Aorta (tissue), 5 donors: Measurements from ENCODE around the gene RBMS1. TPM values are rescaled to one million over a fixed set of nuclear protein-coding genes. Genes with fewer than 3 reads are reported as not detected.

Source experiments
- ATAC-seq: fragments of 200-7000 bp; cut with Tn5 transposase; one replicate; pipeline ENCODE4 v1.9.1; 2022; ENCODE audit warnings: moderate library complexity; ENCODE audit not compliant: low FRiP score
- DNase-seq, 2 donors: peaks; one replicate each; pipeline ENCODE4 v3.0.0-alpha.2; 2020
- H3K27ac ChIP-seq, 2 donors: one replicate each; pipeline ENCODE4 v1.5.1; 2013; ENCODE audit warnings: low read length in 2 of 2, mild to moderate bottlenecking in 2 of 2, moderate library complexity in 2 of 2, control low read depth in 1 of 2, inconsistent platforms in 1 of 2, low read depth in 1 of 2
- H3K27me3 ChIP-seq, 2 donors: one replicate each; pipeline ENCODE4 v1.6.1; 2013; ENCODE audit warnings: control low read depth in 1 of 2, low read length in 1 of 2, mild to moderate bottlenecking in 1 of 2, moderate library complexity in 1 of 2; ENCODE audit not compliant: insufficient read depth in 2 of 2, control insufficient read depth in 1 of 2
- H3K36me3 ChIP-seq, 2 donors: one replicate each; pipeline ENCODE4 v1.6.1; 2013; ENCODE audit warnings: control low read depth in 1 of 2, low read length in 1 of 2, mild to moderate bottlenecking in 1 of 2; ENCODE audit not compliant: insufficient read depth in 2 of 2, control insufficient read depth in 1 of 2
- H3K4me1 ChIP-seq, 2 donors: one replicate each; pipeline ENCODE4 v1.6.1; 2013; ENCODE audit warnings: low read length in 2 of 2, control low read depth in 1 of 2, mild to moderate bottlenecking in 1 of 2, moderate library complexity in 1 of 2; ENCODE audit not compliant: insufficient read depth in 2 of 2, control insufficient read depth in 1 of 2
- H3K4me3 ChIP-seq, 2 donors: one replicate each; pipeline ENCODE4 v1.5.1; 2013; ENCODE audit warnings: low read length in 2 of 2, control low read depth in 1 of 2, mild to moderate bottlenecking in 1 of 2
- H3K9me3 ChIP-seq: one replicate; pipeline ENCODE4 v1.6.1; 2013; ENCODE audit warnings: mild to moderate bottlenecking, low read length; ENCODE audit not compliant: control insufficient read depth
- WGBS, 2 donors: extraction: QIAGEN DNeasy Blood & Tissue Kit; methylation state at CpG; one replicate each; pipeline ENCODE4 v1.1.7; 2013; 5-methylcytosine and 5-hydroxymethylcytosine counted together
- intact Hi-C, 2 donors: fragments of 100-400 bp; cut with DNase I; formaldehyde crosslinking; loops; one replicate each; pipeline versions ENCODE4 v1.14.2 to v1.15.0; 2022
- long read RNA-seq, 2 donors: library from polyadenylated mRNA; unstranded; transcript quantifications; one replicate each; pipeline ENCODE4 v2.0.0, GENCODE V29; 2020 to 2021
- polyA plus RNA-seq, 2 donors: library from polyadenylated mRNA; stranded (reverse); fragments of 200-250 nt; gene quantifications; one replicate each; pipeline ENCODE4 v1.2.3, GENCODE V29; 2013
- total RNA-seq, 2 donors: library from RNA; stranded (reverse); fragmentation: NEBNext Ultra II Directional; extraction: Animal tissue kit (Norgen Biotek cat#: 25700); gene quantifications; one replicate each; pipeline ENCODE4 v1.2.1, GENCODE V29; 2021
- donor health status: healthy with polysubstance abuse.
- donor health status: Bipolar disorder and iron deficiency.
- donor health status: DM: no; HTN: no; CAD: no.
- donor health status: DM: no; HTN: no; CAD: no.
- donor health status: DM: yes; HTN: yes; CAD: no.

The RBMS1 gene, protein sequence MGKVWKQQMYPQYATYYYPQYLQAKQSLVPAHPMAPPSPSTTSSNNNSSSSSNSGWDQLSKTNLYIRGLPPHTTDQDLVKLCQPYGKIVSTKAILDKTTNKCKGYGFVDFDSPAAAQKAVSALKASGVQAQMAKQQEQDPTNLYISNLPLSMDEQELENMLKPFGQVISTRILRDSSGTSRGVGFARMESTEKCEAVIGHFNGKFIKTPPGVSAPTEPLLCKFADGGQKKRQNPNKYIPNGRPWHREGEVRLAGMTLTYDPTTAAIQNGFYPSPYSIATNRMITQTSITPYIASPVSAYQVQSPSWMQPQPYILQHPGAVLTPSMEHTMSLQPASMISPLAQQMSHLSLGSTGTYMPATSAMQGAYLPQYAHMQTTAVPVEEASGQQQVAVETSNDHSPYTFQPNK
- total RNA-seq (100 to 1,000 TPM; 119 to 146 TPM), polyA plus RNA-seq (10 to 100 TPM; 32.8 to 79.8 TPM)
- long read RNA-seq, donor 1, full-length matches to known transcripts = 27 of 92 reads
- long read RNA-seq, donor 1, partial matches to known transcripts = 3 of 92 reads
- long read RNA-seq, donor 1, other reads (novel, unspliced or antisense) = 62 of 92 reads
- long read RNA-seq, donor 2, full-length matches to known transcripts = 16 of 89 reads
- long read RNA-seq, donor 2, partial matches to known transcripts = 12 of 89 reads
- long read RNA-seq, donor 2, other reads (novel, unspliced or antisense) = 61 of 89 reads

DNA sequence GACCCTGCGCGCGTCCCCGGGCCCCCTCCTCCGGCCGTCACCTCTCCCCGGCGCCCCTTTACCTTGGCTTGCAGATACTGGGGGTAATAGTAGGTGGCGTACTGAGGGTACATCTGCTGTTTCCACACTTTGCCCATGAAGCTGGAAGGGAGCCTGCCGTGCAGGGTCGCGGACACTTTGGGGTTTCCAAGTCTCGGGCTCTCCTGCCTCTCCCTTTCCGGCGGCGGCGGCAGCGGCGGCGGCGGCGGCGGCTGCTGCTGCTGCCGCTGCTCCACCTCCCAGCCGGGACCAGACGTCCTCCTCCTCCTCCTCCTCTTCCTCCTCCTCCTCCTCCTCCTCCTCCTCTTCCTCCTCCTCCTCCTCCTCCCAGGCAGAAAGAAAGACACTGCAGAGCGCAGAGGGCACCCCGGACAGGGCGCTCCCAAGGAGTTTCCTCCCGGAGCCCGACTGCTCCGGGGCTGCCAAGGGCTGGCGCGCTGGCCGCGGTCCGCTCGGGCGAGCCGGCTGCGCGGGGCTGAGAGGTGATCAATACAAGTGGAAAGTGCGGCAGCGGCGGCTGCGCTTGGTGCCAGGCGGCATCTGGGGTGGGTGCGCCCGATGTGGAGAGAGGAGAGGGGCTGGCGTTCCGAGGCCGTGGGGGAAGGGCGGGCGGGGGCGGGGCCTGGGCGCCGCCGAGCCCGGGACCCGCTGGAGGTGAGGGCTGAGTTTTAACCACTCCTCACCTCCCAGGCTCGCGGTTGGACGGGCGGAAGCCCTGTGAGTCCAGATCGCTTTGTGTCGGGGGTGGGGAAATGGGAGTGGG, at the start of gene RBMS1:
Gene RBMS1, minus strand, starts transcription at position 581 of the 802 bp plus-strand sequence. Its CDS starts 444 bp downstream, at position 137.
- intact Hi-C loops = loop anchor here (1.0 to 10.0 kb wide), 6 partner anchors 59 to 471 kb away; no protein-coding TSS in a partner anchor
- WGBS, 2 donors = 1% methylated on average over 50 to 66 of the region's 66 CpGs
- peak; percentile 73 for ATAC-seq

DNA sequence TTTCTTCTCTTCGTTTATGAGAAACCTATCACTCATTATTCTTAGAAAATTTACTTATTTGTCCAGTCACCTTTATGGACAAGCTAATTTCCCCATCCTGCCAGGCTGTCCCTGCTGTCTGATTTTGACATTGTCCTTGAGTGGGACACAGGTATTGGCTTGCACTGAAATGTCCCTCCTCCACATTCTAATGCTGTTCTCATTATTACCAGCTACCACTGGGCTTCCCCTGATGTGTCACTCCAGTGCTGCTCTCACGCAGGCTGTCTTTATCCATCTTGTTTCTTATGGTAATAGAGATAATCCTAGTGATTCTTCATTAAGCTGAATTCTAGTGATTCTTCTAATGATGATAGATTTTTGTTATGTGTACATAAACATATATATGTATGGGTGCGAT, 48.1 kb upstream of the RBMS1 start:
- Histone ChIP-seq H3K4me1 (no peaks in the 10 kb centered on the region), H3K9me3 (no peaks in the 10 kb centered on the region), H3K27me3 (no peaks in the 10 kb centered on the region), H3K4me3 (no peak overlapping the region), H3K27ac (no peak overlapping the region), H3K36me3 (no peaks in the 10 kb centered on the region)
- intact Hi-C loops = no loop called here
- DNase-seq (no peak), ATAC-seq (no peak)
- WGBS, 2 donors = 93% methylated on average over 3 of the region's 3 CpGs

More for the DNA sequence above, at the start of gene RBMS1:
- Histone ChIP-seq H3K9me3 (no peaks in the 10 kb centered on the region), H3K27ac (peak within 1 kb of the TSS; percentile 72 to 82), H3K27me3 (no peaks in the 10 kb centered on the region), H3K4me1 (peaks cover 0 to 2% of the 10 kb centered on the region in 2 donors), H3K36me3 (no peaks in the 10 kb centered on the region), H3K4me3 (peak within 1 kb of the TSS; percentile 44 to 75)
- peak; percentile 69 to 87 for DNase-seq

DNA sequence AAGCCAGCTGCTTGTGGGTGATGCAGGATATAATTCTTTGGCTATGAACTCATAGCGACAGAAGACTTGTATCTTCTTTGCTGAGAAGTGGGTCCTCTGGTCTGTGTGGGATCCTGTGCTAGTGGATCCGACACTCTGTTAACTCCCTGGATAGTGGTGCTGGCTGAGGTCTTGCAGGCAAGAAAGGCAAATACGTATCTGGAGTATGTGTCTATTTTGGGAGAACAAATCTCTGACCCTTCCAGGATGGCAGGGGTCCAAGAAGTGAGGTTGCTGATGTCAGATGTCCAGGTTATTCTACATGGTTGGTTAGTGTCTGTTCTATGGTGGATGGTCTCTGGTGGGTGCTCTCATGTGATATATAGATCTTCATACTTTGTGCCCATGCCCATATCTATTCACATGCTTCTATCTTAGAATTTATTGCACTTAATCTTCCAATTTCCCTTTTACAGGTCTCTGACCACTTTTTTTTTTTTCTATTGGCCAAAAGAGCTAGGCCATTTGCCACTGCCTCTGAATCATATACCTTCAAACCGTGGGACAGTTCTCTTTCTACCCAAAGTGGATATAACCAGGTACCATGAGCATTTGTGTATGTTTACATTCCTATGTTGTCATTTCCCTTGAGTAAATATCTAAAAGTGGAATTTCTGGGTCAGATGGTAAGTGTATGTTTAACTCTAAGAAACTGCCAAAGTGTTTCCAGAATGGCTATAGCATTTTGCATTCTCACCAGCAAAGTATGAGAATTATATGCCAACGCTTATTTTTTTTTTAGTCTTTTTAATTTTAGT, 45.1 kb upstream of the RBMS1 start:
- Histone ChIP-seq H3K4me1 (no peaks in the 10 kb centered on the region), H3K4me3 (no peak overlapping the region), H3K27ac (no peak overlapping the region), H3K9me3 (no peaks in the 10 kb centered on the region), H3K36me3 (no peaks in the 10 kb centered on the region), H3K27me3 (no peaks in the 10 kb centered on the region)
- no peak for DNase-seq
- no peak for ATAC-seq
- intact Hi-C loops = no loop called here
- 51 to 52% methylated on average over 5 of the region's 5 CpGs for WGBS, 2 donors

DNA sequence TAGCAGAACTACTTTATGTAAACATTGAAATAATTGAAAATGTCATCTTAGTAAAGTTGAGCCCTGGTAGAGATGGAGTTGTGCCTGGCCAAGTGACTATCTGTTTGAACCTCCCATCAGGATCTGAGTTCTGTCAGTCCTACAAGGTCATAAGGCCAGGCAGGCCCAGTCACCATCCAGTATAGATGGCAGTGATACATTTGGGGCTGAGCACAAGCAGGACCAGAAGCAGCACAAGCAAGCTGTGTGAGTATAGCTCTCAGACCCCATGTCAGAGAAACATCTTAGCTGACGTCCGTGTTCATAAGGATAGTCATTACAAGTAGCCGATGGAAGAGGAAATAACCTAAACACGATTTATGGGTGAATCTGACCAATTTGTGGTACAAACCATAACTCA, 44.5 kb upstream of the RBMS1 start:
- intact Hi-C loops = no loop called here
- H3K4me3 ChIP-seq = no peak overlapping the region
- no peak overlapping the region for H3K27ac ChIP-seq
- H3K27me3 ChIP-seq = no peaks in the 10 kb centered on the region
- peaks cover 0 to 5% of the 10 kb centered on the region in 2 donors for H3K4me1 ChIP-seq
- DNase-seq (no peak), ATAC-seq (no peak)
- 79 to 81% methylated on average over 4 of the region's 4 CpGs for WGBS, 2 donors
- no peaks in the 10 kb centered on the region for H3K36me3 ChIP-seq
- H3K9me3 ChIP-seq = no peaks in the 10 kb centered on the region

DNA sequence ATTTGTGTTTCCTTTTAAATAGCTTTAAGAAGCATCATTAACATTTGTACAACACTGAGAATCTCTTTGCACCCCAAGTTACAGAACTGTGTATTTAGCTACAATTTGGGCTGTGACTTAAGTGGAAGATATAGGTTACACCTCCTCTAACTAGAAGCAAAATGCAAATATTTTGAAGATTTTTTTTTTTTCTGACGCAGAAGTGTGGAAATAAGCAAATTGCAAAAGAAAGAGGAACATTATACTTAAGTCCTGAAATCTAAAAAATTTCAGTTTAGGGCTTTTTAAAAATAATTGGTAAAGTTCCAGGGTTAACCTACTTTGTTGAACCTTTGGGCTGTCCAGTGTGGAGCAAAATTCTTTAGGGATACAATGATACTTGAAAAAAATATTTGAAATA, 41.4 kb upstream of the RBMS1 start:
- 94 to 100% methylated on average over 1 of the region's 1 CpG for WGBS, 2 donors
- no peak overlapping the region for H3K27ac ChIP-seq
- H3K4me1 ChIP-seq = peaks cover 0 to 5% of the 10 kb centered on the region in 2 donors
- no peaks in the 10 kb centered on the region for H3K27me3 ChIP-seq
- ATAC-seq (no peak), DNase-seq (no peak)
- H3K9me3 ChIP-seq = no peaks in the 10 kb centered on the region
- no peak overlapping the region for H3K4me3 ChIP-seq
- intact Hi-C loops = no loop called here
- H3K36me3 ChIP-seq = no peaks in the 10 kb centered on the region

DNA sequence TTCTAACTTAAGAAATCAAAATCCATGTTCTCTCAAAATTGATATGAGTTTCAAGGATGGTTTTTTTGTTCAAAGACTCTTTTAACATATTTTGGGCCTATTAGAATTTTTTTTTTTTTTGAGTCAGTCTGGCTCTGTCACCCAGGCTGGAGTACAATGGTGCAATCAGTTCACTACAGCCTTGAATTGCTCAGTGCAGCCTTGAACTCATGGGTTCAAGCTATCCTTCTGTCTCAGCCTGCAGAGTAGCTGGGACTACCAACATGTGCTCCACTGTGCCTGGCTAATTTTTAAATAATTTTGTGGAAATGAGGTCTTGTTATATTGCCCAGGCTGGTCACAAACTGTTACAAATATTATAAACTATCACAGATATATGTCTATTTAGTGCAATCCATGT, 40.6 kb upstream of the RBMS1 start:
- Histone ChIP-seq H3K9me3 (no peaks in the 10 kb centered on the region), H3K27me3 (no peaks in the 10 kb centered on the region), H3K27ac (no peak overlapping the region), H3K36me3 (no peaks in the 10 kb centered on the region), H3K4me1 (peaks cover 0 to 5% of the 10 kb centered on the region in 2 donors), H3K4me3 (no peak overlapping the region)
- ATAC-seq (no peak), DNase-seq (no peak)
- intact Hi-C loops = no loop called here

DNA sequence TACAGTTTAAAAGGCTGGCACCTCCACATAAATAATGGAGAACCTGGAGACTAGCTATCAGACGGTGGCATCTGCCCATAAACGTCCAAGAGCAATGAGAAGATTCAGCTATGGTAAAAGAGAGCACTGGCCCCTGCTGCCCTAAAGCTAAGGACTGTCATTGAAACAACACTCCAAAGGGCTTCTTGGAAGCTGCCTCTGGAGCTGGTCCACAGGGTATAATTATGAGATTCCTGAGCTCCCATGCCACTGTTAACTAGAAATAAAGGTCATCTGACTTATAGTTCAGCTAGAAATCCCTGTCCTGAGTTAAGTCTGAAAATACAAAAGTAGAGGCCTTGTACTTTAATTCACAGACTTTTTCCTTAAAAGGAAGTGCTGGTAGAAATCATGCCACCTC, 39.9 kb upstream of the RBMS1 start:
- H3K27me3 ChIP-seq = no peaks in the 10 kb centered on the region
- no peaks in the 10 kb centered on the region for H3K36me3 ChIP-seq
- ATAC-seq = no peak
- DNase-seq = no peak
- H3K9me3 ChIP-seq = no peaks in the 10 kb centered on the region
- intact Hi-C loops = no loop called here
- 19 to 22% methylated on average over 2 of the region's 2 CpGs for WGBS, 2 donors
- H3K4me1 ChIP-seq = peaks cover 0 to 5% of the 10 kb centered on the region in 2 donors
- no peak overlapping the region for H3K4me3 ChIP-seq
- H3K27ac ChIP-seq = no peak overlapping the region

DNA sequence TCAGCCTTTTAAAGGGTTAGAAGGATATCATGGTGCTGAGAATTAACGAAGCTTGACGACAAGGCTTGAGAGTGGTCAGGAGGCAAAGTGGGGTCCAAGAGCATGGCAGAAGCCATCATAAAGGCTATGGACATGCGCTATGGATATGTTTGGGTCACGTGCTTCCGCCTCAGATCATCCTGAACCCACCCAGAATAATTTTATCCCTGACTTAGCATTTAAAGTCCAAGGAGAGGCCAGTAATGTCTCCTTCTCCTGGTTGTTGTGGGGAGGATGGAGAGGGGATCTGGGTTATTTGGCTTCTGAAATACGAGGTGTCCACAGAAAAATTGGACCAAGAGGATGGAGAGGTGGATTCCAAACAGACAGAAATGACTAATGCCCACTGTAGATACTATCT, 38.8 kb upstream of the RBMS1 start:
- 94 to 96% methylated on average over 6 of the region's 6 CpGs for WGBS, 2 donors
- peaks cover 0 to 5% of the 10 kb centered on the region in 2 donors for H3K4me1 ChIP-seq
- no peaks in the 10 kb centered on the region for H3K36me3 ChIP-seq
- intact Hi-C loops = no loop called here
- H3K27ac ChIP-seq = no peak overlapping the region
- no peaks in the 10 kb centered on the region for H3K9me3 ChIP-seq
- H3K27me3 ChIP-seq = no peaks in the 10 kb centered on the region
- no peak for ATAC-seq
- DNase-seq = no peak
- H3K4me3 ChIP-seq = no peak overlapping the region
